C4-2B (cell line): ENCODE data around the gene RMRP.
A peak's percentile ranks its signal among the peaks of the same experiment; 100 is the strongest.

Experiments
- ZFX ChIP-seq: fragments of 450-650 bp; IDR thresholded peaks from 2 replicates; pipeline ENCODE4 v1.6.1; 2017
- TF ChIP-seq, protein P1 (sequence below): fragments of 450-650 bp; conservative IDR thresholded peaks from 2 replicates; pipeline ENCODE4 v1.5.1; 2017; ENCODE audit warnings: mild to moderate bottlenecking

DNA sequence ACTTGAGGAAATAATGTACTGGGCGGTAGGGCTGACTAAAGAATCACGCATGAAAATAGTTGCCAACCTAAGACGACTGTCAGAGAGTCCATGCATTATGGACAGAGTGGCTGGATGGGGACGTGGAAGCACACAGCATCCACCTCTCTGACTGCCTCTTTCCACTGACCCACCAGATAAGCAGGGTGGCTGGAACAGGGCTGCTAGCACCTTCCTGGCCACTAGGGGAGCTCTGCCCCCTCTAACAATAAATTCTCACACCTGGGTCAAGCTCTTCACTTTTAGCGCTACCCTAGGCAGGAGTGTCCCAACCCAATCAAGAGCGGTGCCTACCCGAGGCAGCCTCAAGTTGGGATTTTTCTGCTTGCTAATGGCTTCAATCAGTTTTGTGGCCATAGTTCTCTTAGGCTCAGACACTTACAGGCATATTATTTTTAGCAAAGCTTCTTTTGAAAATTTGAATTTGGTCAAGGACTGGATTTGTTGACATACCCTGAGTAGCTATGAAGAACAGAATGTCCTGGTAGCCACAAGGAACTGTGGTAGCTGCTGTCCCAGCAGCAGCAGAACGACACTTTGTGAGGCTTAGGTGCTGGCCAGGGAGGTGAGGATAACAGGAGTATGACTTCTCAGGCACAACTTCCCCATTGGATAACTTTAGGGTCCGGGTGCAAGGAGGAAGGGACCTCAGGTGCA, 38.8 kb upstream of the RMRP start:
- TF ChIP-seq, protein P1, sequence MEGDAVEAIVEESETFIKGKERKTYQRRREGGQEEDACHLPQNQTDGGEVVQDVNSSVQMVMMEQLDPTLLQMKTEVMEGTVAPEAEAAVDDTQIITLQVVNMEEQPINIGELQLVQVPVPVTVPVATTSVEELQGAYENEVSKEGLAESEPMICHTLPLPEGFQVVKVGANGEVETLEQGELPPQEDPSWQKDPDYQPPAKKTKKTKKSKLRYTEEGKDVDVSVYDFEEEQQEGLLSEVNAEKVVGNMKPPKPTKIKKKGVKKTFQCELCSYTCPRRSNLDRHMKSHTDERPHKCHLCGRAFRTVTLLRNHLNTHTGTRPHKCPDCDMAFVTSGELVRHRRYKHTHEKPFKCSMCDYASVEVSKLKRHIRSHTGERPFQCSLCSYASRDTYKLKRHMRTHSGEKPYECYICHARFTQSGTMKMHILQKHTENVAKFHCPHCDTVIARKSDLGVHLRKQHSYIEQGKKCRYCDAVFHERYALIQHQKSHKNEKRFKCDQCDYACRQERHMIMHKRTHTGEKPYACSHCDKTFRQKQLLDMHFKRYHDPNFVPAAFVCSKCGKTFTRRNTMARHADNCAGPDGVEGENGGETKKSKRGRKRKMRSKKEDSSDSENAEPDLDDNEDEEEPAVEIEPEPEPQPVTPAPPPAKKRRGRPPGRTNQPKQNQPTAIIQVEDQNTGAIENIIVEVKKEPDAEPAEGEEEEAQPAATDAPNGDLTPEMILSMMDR: peak; percentile 98
- TF ChIP-seq ZFX: no peak
